Lower leg skin (tissue), 4 donors: ENCODE data around the gene KRT7. TPM values are rescaled to one million over a fixed set of nuclear protein-coding genes. Genes with fewer than 3 reads are reported as not detected.
"Not testable (repeated sequence)": the region's sequence is repeated elsewhere in the genome, so short reads cannot be mapped to it uniquely, and the experiment has no call there.

Experiments used
- DNase-seq, 2 donors: peaks; one replicate each; pipeline ENCODE4 v3.0.0-alpha.2; 2019; ENCODE audit warnings: low spot score in 2 of 2
- H3K4me3 ChIP-seq: fragments of 200-600 bp; sonication (generic); 2 replicates; pipeline ENCODE4 v1.5.1; 2017; ENCODE audit warnings: mild to moderate bottlenecking, low read depth; ENCODE audit not compliant: poor library complexity, severe bottlenecking
- POLR2A ChIP-seq, 2 donors: fragments of 450-650 bp; IDR thresholded peaks; one replicate each; pipeline ENCODE4 v1.6.1; 2016 to 2017; ENCODE audit warnings: antibody characterized with exemption in 2 of 2, mild to moderate bottlenecking in 1 of 2, moderate library complexity in 1 of 2
- WGBS, 2 donors: methylation state at CpG; one replicate each; pipeline ENCODE4 v1.1.5; 2018; 5-methylcytosine and 5-hydroxymethylcytosine counted together
- intact Hi-C: fragments of 100-400 bp; cut with DNase I; formaldehyde crosslinking; loops from one replicate; pipeline ENCODE4 v1.15.0; 2023; ENCODE audit warnings: low total_unique reads
- total RNA-seq, 4 donors: library from RNA; depleted of rRNA; stranded (reverse); fragments of >200 nt; gene quantifications; one replicate each; pipeline ENCODE4 v1.1.0, GENCODE V29; 2016
- TF ChIP-seq, protein P1 (sequence below), 3 donors: fragments of 450-650 bp; IDR thresholded peaks; one replicate each; pipeline ENCODE4 v1.5.1; 2016; ENCODE audit warnings: antibody characterized with exemption in 3 of 3, mild to moderate bottlenecking in 3 of 3, moderate library complexity in 2 of 3

The KRT7 gene
- total RNA-seq, 4 donors from 2014 or later: 28.2 to 206 (median 125) TPM

DNA sequence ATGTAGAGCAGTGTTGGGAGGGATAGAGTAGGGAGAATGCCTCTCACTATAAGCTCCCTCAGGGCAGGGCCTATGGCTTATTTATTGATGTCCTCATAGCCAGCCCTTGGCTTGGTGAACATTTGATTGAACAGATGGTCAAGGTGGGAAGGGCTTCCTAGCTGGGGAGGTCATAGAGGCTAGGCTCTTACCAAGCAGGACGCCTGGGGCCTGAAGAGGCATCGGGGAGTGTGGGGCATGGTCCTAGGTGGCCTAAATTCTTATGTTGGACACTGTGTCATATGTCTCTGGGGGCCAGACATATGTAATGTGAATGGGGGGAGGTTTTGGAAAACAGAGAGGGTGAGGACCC, 23.5 kb downstream of the KRT7 start:
- WGBS, 2 donors: 45 to 77% methylated on average over 2 of the region's 2 CpGs
- DNase-seq: peak in 1 of 2 donors; percentile 45
- intact Hi-C loops: no loop called here
- H3K4me3 ChIP-seq: no peak overlapping the region
- TF ChIP-seq POLR2A (IDR thresholded peaks at IDR 0.05): no peak
- TF ChIP-seq, protein P1, sequence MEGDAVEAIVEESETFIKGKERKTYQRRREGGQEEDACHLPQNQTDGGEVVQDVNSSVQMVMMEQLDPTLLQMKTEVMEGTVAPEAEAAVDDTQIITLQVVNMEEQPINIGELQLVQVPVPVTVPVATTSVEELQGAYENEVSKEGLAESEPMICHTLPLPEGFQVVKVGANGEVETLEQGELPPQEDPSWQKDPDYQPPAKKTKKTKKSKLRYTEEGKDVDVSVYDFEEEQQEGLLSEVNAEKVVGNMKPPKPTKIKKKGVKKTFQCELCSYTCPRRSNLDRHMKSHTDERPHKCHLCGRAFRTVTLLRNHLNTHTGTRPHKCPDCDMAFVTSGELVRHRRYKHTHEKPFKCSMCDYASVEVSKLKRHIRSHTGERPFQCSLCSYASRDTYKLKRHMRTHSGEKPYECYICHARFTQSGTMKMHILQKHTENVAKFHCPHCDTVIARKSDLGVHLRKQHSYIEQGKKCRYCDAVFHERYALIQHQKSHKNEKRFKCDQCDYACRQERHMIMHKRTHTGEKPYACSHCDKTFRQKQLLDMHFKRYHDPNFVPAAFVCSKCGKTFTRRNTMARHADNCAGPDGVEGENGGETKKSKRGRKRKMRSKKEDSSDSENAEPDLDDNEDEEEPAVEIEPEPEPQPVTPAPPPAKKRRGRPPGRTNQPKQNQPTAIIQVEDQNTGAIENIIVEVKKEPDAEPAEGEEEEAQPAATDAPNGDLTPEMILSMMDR (IDR thresholded peaks at IDR 0.05): no peak

DNA sequence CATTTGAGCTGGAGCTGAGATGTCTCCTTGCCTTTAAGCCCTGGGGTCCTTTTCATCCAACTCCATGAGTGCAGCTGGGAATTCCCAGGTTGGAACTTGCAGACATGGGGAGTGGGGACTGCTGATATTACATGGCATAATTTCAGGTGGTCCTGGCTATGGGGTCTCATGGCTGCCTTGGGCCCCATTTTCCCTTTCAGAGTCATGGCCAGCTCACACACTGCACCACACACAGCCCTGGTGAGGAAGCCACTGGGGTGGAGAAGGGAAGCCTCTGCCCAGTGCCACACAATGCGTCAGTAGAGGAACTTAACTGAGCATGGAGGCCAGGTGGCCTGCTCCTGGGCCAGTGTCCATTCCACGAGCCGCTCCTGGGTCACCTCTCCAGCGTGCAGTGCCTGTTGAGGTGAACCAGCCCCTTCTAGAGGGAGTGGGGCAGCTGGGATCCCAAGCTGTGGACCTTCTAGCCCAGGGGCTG, 24.1 kb downstream of the KRT7 start:
- intact Hi-C loops: no loop called here
- H3K4me3 ChIP-seq: no peak overlapping the region
- TF ChIP-seq, protein P1 (IDR thresholded peaks at IDR 0.05): no peak
- WGBS, 2 donors: 77 to 93% methylated on average over 4 of the region's 4 CpGs
- DNase-seq: peak in 1 of 2 donors; percentile 80

- H3K4me3 ChIP-seq, DNase-seq, intact Hi-C loops: not testable (repeated sequence)
- WGBS, 2 donors: 62 to 69% methylated on average over 10 to 13 of the region's 13 CpGs
These were observed 24.9 kb downstream of the KRT7 start for GRCh38 chr12:52257922-52258321.

DNA sequence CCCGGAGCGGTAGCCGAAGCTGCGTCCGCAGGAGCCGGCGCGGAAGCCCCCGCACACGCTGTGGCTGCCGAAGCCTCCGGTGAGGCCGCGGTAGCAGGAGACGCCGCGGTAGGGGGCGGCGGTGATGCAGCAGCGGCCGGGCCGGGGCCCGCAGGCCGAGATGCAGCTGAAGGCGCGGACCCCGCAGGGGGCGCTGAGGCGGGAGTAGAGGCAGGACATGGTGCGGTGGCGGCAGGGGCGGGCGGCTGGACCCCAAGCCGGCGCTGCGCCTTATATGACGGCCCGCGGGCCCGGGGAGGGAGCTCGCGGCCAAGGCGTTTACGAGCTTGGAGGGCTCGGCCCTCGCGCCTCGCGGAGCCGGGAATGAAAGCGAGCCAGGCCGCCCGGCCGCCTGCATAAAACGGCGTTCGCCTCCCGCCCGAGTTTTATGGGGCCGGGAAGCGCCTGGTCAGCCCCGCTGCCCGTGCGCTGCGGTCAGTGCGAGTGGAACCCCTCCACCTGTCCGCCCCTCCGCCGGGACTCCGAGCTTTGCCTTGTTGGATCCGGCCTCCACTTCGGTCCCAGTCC, 25.4 kb downstream of the KRT7 start:
- no peak for DNase-seq
- intact Hi-C loops: no loop called here
- 8 to 12% methylated on average over 38 to 71 of the region's 72 CpGs for WGBS, 2 donors
- TF ChIP-seq, protein P1 (IDR thresholded peaks at IDR 0.05): no peak
- TF ChIP-seq POLR2A (IDR thresholded peaks at IDR 0.05): no peak
- H3K4me3 ChIP-seq: no peak overlapping the region

DNA sequence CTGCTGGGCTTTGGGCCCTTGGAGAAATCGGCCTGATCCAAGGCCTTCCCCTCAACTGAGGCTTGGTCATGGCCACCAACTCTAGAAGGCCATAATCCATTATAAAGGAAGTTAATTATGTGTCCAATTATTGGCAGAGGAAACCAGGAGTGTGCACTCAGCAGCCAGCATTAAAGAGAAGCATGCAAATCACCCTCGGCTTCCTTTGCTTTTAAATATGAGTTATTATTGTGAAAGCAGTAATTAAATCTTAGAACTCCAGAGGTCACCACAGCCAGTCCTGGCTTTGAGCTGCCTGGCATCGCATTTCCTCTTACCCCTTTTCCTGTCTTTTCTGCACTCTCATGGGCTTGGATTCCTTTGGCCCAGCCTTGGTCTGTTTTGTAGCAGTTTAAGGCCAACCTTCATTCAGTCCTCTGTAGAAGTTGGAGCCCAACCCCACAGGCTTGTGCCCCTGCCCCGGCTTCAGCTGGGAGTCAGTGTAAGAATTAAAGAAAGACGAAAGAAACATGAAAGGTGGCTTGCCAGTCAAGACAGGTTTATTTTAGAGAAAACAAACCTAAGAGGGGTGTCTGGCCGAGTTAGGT, 26.7 kb downstream of the KRT7 start:
- intact Hi-C loops: no loop called here
- H3K4me3 ChIP-seq: no peak overlapping the region
- TF ChIP-seq POLR2A (IDR thresholded peaks at IDR 0.05): no peak
- WGBS, 2 donors: 76 to 91% methylated on average over 6 of the region's 6 CpGs
- DNase-seq: no peak

DNA sequence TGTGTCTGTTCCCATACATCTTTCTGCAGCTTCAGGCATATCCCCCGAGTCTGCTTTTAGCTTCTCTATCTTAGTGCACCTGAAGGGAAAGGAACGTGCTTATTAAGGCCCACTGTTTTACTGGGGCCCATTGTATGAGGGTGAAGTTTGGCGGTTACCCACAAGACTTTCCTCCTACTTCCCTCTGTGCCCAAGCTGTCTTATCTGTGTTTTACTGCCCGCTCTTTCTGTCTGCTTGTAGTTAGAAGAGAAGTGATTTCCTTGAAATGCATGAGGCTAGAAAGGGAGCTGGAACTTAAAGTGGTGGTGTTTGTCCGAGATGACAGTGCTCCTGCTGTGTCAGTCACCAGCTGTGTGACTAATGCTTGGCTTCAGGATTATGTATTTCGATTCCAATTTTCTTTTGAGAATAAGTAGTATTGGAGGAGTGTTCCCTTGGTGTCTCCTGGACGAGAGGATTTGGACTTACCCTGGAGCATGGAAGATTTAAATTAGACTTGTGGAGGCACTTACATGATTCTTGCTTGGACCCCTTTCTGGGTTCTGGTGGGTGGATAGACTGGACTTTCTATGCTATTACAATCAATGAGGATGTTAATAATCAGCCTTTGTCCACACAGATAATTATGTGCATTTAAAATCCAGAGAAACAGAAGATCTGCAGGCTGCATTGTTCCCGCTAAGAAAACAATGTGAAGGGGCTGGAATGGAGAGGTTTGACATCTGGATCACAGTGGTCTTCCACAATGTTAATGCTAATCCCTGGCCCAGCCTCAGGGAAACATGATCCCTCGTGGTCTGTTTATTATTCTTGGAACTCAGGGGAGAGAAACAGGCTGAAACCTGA, 27.5 kb downstream of the KRT7 start:
- 64 to 67% methylated on average over 9 of the region's 9 CpGs for WGBS, 2 donors
- H3K4me3 ChIP-seq: no peak overlapping the region
- intact Hi-C loops: no loop called here
- TF ChIP-seq, protein P1 (IDR thresholded peaks at IDR 0.05): no peak
- TF ChIP-seq POLR2A (IDR thresholded peaks at IDR 0.05): no peak
- no peak for DNase-seq
